Hepatocyte (in vitro differentiated cells): ENCODE data around the gene CHST13.

Experiments used
- CTCF ChIP-seq: fragments of 200-600 bp; sonication (generic); IDR thresholded peaks from 2 replicates; pipeline ENCODE4 v1.5.1; 2016; ENCODE audit warnings: antibody characterized with exemption, mild to moderate bottlenecking; ENCODE audit not compliant: poor library complexity
- EZH2 ChIP-seq: fragments of 200-600 bp; sonication (generic); IDR thresholded peaks from 2 replicates; pipeline ENCODE4 v1.6.1; 2016; ENCODE audit warnings: antibody characterized with exemption, mild to moderate bottlenecking, borderline replicate concordance

- no peak for TF ChIP-seq CTCF
- no peak for TF ChIP-seq EZH2
Measured at GRCh38 chr3:126485956-126486355, 38.0 kb upstream of the CHST13 start.
